Measurements from ENCODE around the gene UBE2G1.
"Not testable (repeated sequence)": the region's sequence is repeated elsewhere in the genome, so short reads cannot be mapped to it uniquely, and the experiment has no call there.

Gene UBE2G1

DNA sequence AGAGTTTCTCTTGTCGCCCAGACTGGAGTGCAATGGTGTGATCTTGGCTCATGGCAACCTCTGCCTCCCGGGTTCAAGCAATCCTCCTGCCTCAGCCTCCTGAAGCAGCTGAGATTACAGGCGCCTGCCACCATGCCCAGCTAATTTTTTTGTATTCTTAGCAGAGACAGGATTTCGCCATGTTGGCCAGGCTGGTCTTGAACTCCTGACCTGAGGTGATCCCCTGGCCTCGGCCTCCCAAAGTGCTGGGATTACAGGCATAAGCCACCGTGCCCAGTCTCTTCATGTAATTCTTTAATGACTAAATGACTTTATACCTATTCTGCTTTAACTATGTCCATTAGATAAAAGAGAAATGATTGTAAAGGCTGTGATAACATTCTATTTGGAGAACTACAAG, 111.2 kb downstream of the UBE2G1 start:
- FAIRE-seq; DNase-seq (ENCODE audit: insufficient read length, low spot score): not testable (repeated sequence)

GRCh38 chr17:4250887-4251286, 115.6 kb downstream of the UBE2G1 start:
- FAIRE-seq (no peak), DNase-seq (ENCODE audit: insufficient read length, low spot score) (no peak)

- FAIRE-seq (no peak), DNase-seq (ENCODE audit: insufficient read length, low spot score) (peak; percentile 53)
Measured at GRCh38 chr17:4249452-4250029, 116.9 kb downstream of the UBE2G1 start.

GRCh38 chr17:4248504-4249277, 117.8 kb downstream of the UBE2G1 start:
- no peak for FAIRE-seq
- DNase-seq (ENCODE audit: insufficient read length, low spot score): no peak

DNA sequence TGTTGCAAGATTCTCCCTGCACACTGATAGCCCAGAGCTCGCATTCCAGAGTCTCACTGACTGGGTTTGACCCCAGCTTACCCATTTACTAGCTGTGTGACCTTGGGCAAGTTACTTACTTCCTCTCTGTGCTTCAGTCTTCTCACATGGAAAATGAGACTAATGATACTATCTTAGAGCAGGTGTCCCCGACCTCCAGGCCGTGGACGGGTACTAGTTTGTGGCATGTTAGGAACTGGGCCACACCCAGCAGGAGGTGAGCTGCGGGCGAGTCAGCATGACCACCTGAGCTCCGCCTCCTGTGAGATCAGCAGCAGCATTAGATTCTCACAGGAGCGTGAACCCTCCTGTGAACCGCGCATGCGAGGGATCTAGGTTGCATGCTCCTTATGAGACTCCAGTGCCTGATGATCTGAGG, 118.5 kb downstream of the UBE2G1 start:
- FAIRE-seq: no peak
- no peak for DNase-seq (ENCODE audit: insufficient read length, low spot score)

DNA sequence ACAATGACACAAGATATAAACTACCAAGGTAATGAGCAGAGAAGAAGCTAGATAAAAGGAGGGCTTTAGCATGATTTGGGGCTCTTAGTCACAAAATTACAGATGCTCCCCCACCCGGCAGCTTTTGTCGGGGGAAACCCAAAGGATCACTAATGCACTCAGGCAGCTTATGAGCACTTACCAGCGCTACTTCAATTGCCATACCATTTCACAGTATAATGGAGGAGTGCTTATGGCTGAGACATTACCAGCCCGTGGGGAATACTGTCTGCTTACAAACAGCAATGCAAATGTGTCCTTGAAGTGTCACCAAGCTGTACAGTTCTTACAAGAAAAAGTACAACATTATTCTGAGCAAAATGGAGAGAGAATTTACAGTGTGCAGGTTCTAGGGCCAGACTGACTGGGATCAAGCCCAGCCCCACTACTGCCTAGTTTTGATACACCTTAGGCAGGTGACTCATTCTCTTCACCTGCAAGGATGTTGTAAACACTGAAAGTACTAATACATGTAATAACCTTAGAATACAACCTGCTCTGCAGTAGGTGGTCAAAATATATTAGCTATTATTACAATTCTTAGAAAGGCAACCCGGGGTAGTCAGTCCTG, 119.0 kb downstream of the UBE2G1 start:
- DNase-seq (ENCODE audit: insufficient read length, low spot score): no peak
- FAIRE-seq: no peak

DNA sequence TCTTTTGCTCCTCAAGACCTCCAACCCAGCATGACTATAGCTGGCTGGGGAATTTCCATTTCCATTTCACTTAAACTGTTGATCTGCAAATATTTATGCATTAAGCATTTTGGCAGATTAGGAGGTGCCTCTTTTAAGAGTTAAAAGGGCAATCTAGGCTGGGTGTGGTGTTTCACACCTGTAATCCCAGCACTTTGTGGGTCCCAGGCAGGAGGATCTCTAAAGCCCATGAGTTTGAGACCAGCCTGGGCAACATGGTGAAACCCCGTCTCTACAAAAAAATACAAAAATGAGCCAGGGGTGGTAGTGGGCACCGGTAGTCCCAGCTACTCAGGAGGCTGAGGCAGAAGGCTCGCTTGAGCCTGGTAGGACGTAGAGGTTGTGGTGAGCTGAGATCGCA, 119.8 kb downstream of the UBE2G1 start:
- DNase-seq (ENCODE audit: insufficient read length, low spot score) (no peak), FAIRE-seq (no peak)

- no peak for DNase-seq (ENCODE audit: insufficient read length, low spot score)
- FAIRE-seq: no peak
Measured at GRCh38 chr17:4241535-4241934, 124.9 kb downstream of the UBE2G1 start.

DNA sequence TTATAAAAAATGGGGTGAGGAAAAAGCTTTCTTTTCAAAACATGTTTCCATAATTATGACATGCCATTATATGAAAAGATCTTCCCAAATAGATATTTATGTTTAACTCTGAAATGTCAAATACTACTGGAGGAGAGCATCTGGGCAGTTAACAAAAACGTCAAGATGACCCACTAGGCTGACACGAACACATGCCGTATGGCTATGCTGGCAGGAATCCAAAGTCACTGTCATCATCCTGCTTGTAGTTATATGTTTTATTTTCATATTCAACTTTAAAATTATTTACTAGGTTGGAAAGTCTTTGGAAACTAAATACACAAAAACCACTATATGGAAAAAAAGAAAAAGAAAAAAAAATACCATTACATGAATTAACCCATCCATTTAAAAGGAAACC, 130.0 kb downstream of the UBE2G1 start:
- FAIRE-seq (no peak), DNase-seq (ENCODE audit: insufficient read length, low spot score) (no peak)

DNA sequence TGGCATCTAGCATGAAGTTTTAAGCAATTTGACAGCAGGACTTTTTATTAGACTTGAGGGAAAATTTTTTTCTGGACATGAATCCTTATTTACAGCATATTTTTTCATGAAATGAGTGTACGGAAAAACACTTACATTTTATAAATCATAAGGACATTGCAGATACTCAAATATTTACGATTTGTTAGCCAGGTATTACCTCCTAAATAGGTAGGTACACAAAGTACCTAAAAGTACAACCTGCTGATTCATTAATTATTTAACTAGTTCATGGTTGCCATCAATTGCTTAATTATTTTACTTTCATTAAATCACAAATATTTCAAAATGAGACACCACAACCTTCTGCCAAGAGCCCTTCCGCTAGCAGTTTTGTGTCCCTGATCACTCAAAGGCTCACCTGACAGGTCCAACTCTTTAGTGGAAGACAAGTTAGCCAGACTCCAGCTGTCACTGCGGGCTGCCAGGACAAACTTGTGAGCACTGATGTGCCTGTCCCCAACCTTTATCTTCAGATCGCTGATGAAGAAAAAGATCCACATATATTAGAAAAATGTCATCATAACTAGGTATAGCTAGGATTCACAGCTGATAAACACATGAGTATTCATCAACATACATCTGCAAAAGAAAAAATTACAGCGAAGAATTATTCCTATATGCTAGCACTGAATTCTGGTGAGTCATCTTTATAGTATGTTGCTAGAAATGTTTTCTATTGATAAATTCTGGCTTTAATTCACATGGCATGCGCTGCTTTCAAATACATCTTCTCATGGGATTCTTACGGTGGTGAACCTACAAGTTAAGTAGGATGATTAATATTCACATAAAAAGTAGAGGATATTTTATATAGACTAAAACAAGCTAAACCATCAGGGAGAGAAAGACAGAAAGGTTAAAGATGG, 130.8 kb downstream of the UBE2G1 start:
- FAIRE-seq (no peak), DNase-seq (ENCODE audit: insufficient read length, low spot score) (no peak)

DNA sequence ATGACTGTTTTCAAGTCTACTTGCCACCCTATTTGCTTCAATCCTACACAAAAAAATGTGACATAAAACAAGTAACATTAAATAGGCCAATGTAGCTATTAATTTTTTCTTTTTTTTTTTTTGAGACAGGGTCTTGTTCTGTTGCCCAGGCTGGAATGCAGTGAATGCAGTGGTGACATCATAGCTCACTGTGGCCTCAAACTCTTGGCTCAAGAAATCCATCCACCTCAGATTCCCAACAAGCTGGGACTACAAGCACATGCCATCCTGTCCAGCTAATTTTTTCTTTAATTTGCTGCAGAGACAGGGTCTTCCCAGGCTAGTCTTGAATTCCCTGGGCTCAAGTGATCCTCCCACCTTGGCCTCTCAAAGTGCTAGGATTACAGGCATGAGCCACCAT, 132.1 kb downstream of the UBE2G1 start:
- FAIRE-seq: no peak

DNA sequence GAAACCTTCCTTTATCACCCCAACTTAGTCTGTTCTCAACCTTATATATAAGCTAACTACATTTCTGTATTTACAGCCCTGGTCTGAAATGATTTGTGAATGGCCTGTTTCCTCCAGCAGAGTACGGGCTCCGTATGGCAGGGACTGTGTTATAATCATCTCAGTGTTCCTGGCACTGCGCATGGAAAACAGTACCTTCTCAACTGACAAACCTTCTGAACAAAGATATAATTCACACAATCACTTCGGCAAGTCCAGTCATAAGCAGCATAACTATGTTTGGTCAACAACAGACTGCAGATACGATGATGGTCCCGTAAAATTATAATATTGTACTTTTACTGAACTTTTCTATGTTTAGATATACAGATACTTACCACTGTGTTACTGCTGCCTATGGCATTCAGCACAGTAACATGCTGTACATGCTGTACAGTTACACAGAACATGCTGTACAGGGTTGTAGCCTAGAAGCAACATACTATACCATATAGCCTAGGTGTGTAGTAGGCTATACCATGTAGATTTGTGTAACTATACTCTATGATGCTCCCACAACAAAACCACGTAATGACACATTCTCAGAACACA, 132.7 kb downstream of the UBE2G1 start:
- FAIRE-seq: peak; percentile 79
- no peak for DNase-seq (ENCODE audit: insufficient read length, low spot score)

More for the DNA sequence above, 132.1 kb downstream of the UBE2G1 start:
- no peak for DNase-seq (ENCODE audit: insufficient read length, low spot score)

DNA sequence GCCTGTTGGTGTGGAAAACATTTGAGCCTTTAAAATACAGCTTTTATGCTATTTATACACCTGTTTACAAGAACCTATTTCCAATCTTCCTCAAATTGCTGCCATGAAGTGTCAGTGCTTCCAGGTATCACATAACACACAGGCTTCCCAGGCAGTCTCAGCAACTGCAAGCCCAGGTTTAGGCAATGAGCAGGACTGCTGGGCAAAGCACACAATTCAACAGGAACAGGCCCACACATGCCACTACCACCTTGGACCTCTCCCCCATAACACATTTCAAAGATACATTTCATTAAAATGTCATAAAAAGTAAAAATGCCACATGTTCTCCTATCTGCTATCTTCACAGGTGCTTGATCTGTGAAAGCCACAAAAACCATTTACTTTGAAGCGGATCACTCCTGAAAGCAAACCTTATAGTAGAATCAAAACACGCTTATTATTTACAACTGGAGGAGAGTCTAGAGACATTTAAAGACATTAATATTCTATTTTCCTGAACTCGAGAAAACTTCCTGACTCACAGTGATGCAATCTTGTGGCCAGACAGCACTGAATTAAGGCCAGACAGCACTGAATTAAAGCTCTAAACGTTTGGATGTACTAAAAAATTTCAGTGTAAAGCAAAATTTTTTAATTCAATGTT, 134.2 kb downstream of the UBE2G1 start:
- DNase-seq (ENCODE audit: insufficient read length, low spot score): no peak
- FAIRE-seq: no peak

GRCh38 chr17:4229627-4230541, 136.6 kb downstream of the UBE2G1 start:
- FAIRE-seq: peak; percentile 54
- DNase-seq (ENCODE audit: insufficient read length, low spot score): peak; percentile 90

- FAIRE-seq: no peak
- no peak for DNase-seq (ENCODE audit: insufficient read length, low spot score)
Measured at GRCh38 chr17:4221899-4222659, 144.4 kb downstream of the UBE2G1 start.

- DNase-seq (ENCODE audit: insufficient read length, low spot score): no peak
- no peak for FAIRE-seq
Measured at GRCh38 chr17:4221163-4221562, 145.3 kb downstream of the UBE2G1 start.

- FAIRE-seq (no peak), DNase-seq (ENCODE audit: insufficient read length, low spot score) (no peak)
Measured at GRCh38 chr17:4220655-4221054, 145.8 kb downstream of the UBE2G1 start.
